ENCODE measurements around the gene OR6C1.

DNA sequence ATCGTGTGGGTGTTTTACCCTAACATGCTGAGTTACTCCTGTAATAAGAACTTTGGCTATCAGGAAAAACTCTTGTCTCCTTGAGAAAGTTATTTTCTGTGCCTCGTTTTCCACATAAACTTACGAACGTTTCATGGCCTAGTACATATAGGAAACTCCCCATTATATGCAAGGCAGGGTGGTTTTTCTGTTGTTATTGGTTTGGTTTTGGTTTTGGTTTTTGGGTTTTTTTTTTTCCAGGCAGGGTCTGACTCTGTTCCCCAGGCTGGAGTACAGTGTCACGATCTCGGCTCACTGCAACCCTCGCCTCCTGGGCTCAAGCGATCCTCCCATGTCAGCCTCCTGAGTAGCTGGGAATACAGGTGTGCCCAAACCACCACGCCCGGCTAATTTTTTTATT, 21.9 kb downstream of the OR6C1 start:
- no peak for TF ChIP-seq EZH2 (IDR thresholded peaks at IDR 0.05; ENCODE audit: low read length, unreplicated experiment)
- TF ChIP-seq, protein P1, sequence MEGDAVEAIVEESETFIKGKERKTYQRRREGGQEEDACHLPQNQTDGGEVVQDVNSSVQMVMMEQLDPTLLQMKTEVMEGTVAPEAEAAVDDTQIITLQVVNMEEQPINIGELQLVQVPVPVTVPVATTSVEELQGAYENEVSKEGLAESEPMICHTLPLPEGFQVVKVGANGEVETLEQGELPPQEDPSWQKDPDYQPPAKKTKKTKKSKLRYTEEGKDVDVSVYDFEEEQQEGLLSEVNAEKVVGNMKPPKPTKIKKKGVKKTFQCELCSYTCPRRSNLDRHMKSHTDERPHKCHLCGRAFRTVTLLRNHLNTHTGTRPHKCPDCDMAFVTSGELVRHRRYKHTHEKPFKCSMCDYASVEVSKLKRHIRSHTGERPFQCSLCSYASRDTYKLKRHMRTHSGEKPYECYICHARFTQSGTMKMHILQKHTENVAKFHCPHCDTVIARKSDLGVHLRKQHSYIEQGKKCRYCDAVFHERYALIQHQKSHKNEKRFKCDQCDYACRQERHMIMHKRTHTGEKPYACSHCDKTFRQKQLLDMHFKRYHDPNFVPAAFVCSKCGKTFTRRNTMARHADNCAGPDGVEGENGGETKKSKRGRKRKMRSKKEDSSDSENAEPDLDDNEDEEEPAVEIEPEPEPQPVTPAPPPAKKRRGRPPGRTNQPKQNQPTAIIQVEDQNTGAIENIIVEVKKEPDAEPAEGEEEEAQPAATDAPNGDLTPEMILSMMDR (conservative IDR thresholded peaks at IDR 0.05; ENCODE audit: low read depth, low read length), result no peak
- no peak for TF ChIP-seq EZH2phosphoT487 (IDR thresholded peaks at IDR 0.05; ENCODE audit: borderline replicate concordance, low read length)

Data from PC-3 (cell line).